ENCODE results near the gene TRMT44.

TRMT44 gene

GRCh38 chr4:8438743-8439142 lies 1.8 kb upstream of the TRMT44 start:
- Mint-ChIP-seq H3K27ac (peak overlapping the region; percentile 55), H3K36me3 (no peaks in the 10 kb centered on the region), H3K4me3 (peak overlapping the region; percentile 97), H3K9me3 (ENCODE audit: low read depth) (no peaks in the 10 kb centered on the region), H3K4me1 (ENCODE audit: low read depth) (peaks cover 78% of the 10 kb centered on the region), H3K27me3 (no peaks in the 10 kb centered on the region)

DNA sequence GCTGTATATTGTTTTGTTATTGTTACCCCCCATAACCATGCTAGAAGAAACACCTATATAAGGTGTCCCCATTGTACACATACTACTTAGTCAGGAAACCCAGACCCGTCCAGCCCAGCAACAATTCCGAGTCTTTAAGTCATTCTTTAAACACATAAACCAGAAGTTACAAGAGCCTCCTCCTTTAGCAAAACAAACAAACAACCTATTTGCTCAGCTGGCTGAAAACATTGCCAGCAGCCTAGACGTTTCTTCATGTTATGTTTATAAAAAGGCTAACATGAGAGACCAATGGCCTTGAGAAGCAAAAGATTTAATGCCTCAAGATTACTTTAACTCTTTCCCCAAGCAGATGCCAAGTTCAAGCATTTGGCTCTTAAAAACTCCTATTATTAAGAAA lies 1.4 kb upstream of the TRMT44 start:
- Mint-ChIP-seq H3K36me3 (no peaks in the 10 kb centered on the region), H3K27ac (peak overlapping the region; percentile 55), H3K9me3 (ENCODE audit: low read depth) (no peaks in the 10 kb centered on the region), H3K4me3 (peak overlapping the region; percentile 97), H3K4me1 (ENCODE audit: low read depth) (peaks cover 80% of the 10 kb centered on the region), H3K27me3 (no peaks in the 10 kb centered on the region)

GRCh38 chr4:8439914-8440491 lies 574 bp upstream of the TRMT44 start:
- Mint-ChIP-seq H3K27ac (peak overlapping the region; percentile 95), H3K4me3 (peak overlapping the region; percentile 97), H3K27me3 (no peaks in the 10 kb centered on the region), H3K36me3 (no peaks in the 10 kb centered on the region), H3K9me3 (ENCODE audit: low read depth) (no peaks in the 10 kb centered on the region), H3K4me1 (ENCODE audit: low read depth) (peaks cover 76% of the 10 kb centered on the region)

GRCh38 chr4:8441499-8442091 lies 1.0 kb downstream of the TRMT44 start:
- Mint-ChIP-seq H3K36me3 (no peaks in the 10 kb centered on the region), H3K4me3 (peak overlapping the region; percentile 91), H3K27ac (peak overlapping the region; percentile 74), H3K4me1 (ENCODE audit: low read depth) (peaks cover 72% of the 10 kb centered on the region), H3K9me3 (ENCODE audit: low read depth) (no peaks in the 10 kb centered on the region), H3K27me3 (no peaks in the 10 kb centered on the region)

DNA sequence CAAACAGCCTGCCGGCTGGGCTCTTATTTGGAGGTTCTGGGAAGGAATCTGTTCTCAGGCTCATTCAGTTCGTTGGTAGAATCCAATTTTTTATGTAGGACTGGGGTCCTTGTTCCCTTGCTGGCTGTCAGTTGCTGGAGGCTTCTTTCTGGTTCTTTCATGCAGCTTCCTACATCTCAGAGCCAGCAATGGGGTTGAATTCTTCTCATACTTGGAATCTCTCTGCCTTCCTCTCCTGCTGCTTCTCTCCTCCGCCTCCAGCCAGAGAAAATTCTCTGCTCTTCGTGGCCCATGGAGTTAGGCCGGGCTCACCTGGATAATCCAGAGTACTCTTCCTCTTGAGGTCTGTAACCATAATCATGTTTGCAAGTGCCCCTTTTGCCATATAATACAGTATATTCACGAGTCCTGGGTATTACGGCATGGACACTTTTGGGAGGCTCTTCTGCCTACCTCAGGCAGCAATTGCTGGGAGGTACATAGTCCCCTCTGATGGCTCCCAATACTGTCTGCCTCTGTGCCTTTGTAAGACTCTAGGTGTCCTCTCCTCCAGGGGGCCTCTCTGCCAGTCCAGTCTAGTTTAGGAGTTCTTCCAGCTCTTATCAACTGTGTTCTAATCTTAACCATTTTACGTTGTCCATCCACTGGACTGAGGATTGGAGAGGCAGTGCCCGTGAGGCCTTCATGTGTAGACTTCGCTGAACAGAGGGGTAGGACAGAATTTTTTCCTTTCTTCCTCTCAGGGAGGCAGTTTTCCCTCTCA lies 2.2 kb downstream of the TRMT44 start:
- Mint-ChIP-seq H3K27ac (peak overlapping the region; percentile 29), H3K4me3 (peak overlapping the region; percentile 91), H3K4me1 (ENCODE audit: low read depth) (peaks cover 64% of the 10 kb centered on the region), H3K27me3 (no peaks in the 10 kb centered on the region), H3K9me3 (ENCODE audit: low read depth) (no peaks in the 10 kb centered on the region), H3K36me3 (no peaks in the 10 kb centered on the region)

DNA sequence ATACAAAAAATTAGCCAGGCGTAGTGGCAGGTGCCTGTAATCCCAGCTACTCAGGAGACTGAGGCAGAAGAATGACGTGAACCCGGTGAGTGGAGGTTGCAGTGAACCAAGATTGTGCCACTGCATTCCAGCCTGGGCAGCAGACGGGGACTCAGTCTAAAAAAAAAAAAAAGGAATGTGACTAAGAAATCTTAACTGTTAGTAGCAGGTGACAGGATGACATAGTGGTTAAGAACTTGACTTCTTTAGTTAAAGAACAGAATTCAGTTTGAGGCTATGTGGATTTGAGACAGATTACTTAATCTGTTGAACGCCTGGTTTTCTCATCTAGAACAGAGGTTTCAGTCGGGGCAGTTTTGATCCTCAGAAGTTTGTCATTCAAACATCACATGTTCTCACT lies 3.2 kb downstream of the TRMT44 start:
- H3K9me3 Mint-ChIP-seq (ENCODE audit: low read depth): no peaks in the 10 kb centered on the region
- H3K36me3 Mint-ChIP-seq: no peaks in the 10 kb centered on the region
- peak overlapping the region; percentile 48 for H3K4me3 Mint-ChIP-seq
- H3K27me3 Mint-ChIP-seq: no peaks in the 10 kb centered on the region
- H3K27ac Mint-ChIP-seq: no peak overlapping the region
- H3K4me1 Mint-ChIP-seq (ENCODE audit: low read depth): peaks cover 55% of the 10 kb centered on the region

DNA sequence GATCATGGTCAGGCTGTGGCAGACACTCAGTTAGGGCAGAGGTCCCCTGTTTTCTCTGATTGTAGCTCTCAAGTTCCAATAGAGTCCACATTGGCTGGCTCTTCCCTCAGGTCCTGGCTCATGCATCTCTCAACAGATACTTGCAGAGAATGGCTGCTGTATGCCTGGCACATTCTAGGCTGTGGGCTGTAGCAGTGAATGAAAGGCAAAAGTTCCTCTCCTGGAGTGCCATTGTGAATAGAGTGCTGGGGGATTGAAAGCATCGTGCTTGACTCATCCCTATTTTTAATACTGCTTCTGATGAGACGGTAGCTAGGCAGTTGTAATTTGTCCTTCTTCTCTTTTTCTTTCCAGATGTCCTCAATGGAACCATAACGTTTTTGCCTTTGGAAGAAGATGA lies 5.5 kb downstream of the TRMT44 start:
- no peak overlapping the region for H3K27ac Mint-ChIP-seq
- no peaks in the 10 kb centered on the region for H3K9me3 Mint-ChIP-seq (ENCODE audit: low read depth)
- H3K27me3 Mint-ChIP-seq: no peaks in the 10 kb centered on the region
- H3K4me1 Mint-ChIP-seq (ENCODE audit: low read depth): peaks cover 38% of the 10 kb centered on the region
- no peak overlapping the region for H3K4me3 Mint-ChIP-seq
- H3K36me3 Mint-ChIP-seq: no peaks in the 10 kb centered on the region

- H3K36me3 Mint-ChIP-seq: no peaks in the 10 kb centered on the region
- no peak overlapping the region for H3K27ac Mint-ChIP-seq
These were observed 11.0 kb downstream of the TRMT44 start for GRCh38 chr4:8451440-8452182.

DNA sequence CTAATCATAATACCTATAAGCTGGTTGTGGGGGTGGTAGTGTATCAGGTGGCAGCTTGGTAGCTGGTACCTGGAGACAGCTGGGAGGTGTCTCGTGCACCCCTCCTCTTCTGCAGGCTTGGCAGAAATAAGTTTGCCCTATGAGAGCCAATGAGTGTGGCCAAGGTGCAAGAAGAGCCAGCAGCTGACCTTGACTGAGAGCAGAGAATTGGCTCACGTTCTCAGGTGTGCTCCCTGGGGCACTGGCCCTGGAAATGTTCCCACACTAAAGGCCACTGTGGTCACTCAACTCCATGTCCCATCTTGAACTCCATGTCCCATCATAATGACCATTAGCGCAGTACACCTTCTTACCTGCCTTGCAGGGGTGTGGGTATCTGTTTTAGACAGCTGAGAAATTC lies 13.4 kb downstream of the TRMT44 start:
- peaks cover 4% of the 10 kb centered on the region for H3K36me3 Mint-ChIP-seq
- no peaks in the 10 kb centered on the region for H3K9me3 Mint-ChIP-seq (ENCODE audit: low read depth)
- H3K27ac Mint-ChIP-seq: no peak overlapping the region
- no peak overlapping the region for H3K4me3 Mint-ChIP-seq
- no peaks in the 10 kb centered on the region for H3K27me3 Mint-ChIP-seq
- H3K4me1 Mint-ChIP-seq (ENCODE audit: low read depth): no peaks in the 10 kb centered on the region

More at GRCh38 chr4:8451440-8452182, 11.0 kb downstream of the TRMT44 start:
- Mint-ChIP-seq H3K27me3 (no peaks in the 10 kb centered on the region), H3K9me3 (ENCODE audit: low read depth) (no peaks in the 10 kb centered on the region), H3K4me1 (ENCODE audit: low read depth) (no peaks in the 10 kb centered on the region), H3K4me3 (no peak overlapping the region)

DNA sequence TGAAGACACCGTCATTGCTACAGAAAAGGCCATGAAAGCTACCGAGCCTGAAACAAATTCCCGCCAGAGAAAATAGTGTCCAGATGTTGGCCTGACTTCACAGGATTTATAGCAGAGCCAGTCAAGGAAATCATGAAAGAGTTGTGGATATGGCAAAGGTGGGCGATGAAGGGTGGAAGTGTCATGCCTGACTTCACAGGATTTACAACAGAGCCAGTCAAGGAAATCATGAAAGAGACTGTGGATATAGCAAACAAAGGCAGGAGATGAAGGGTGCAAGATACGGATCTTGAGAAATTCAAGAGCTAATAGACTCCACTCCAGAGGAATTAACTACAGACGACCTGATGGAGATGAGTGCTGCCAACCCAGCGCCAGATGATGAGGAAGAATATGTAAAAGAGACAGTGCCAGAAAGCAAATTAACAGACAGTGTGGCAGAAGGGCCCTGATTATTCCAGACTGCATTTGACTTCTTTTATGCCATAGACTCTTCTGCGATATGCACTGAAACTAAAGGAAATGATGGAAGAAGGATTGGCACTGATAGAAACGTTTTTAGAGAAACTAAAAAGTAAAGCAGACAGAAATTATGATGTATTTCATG lies 17.2 kb downstream of the TRMT44 start:
- Mint-ChIP-seq H3K4me3 (no peak overlapping the region), H3K27ac (no peak overlapping the region), H3K36me3 (peaks cover 4% of the 10 kb centered on the region)

GRCh38 chr4:8459867-8460445 lies 19.4 kb downstream of the TRMT44 start:
- H3K4me3 Mint-ChIP-seq: no peak overlapping the region
- H3K27ac Mint-ChIP-seq: no peak overlapping the region
- peaks cover 4% of the 10 kb centered on the region for H3K36me3 Mint-ChIP-seq
- H3K9me3 Mint-ChIP-seq (ENCODE audit: low read depth): no peaks in the 10 kb centered on the region
- no peaks in the 10 kb centered on the region for H3K27me3 Mint-ChIP-seq
- H3K4me1 Mint-ChIP-seq (ENCODE audit: low read depth): no peaks in the 10 kb centered on the region

More for the DNA sequence above, 17.2 kb downstream of the TRMT44 start:
- H3K27me3 Mint-ChIP-seq: no peaks in the 10 kb centered on the region
- no peaks in the 10 kb centered on the region for H3K9me3 Mint-ChIP-seq (ENCODE audit: low read depth)
- no peaks in the 10 kb centered on the region for H3K4me1 Mint-ChIP-seq (ENCODE audit: low read depth)

DNA sequence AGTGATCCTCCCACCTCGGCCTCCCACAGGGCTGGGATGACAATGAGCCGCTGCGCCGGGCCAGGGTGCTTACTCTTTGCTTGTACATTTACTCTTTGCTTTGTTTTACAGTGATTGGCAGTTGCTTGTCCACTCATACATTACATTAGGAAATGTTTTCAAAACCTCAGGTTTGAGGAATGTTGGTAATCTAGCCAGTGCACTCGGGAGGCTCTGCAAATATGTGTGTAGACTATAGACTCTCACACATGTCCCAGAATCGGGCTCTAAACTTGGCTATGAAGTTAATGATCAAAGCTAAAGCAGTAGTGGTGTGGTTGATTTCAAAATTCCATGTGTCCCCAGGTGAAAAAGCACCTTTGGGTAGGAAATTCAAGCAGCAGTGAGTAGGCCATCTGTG lies 20.5 kb downstream of the TRMT44 start:
- Mint-ChIP-seq H3K27me3 (no peaks in the 10 kb centered on the region), H3K36me3 (peaks cover 8% of the 10 kb centered on the region), H3K27ac (no peak overlapping the region), H3K4me1 (ENCODE audit: low read depth) (no peaks in the 10 kb centered on the region), H3K9me3 (ENCODE audit: low read depth) (no peaks in the 10 kb centered on the region), H3K4me3 (no peak overlapping the region)

- H3K9me3 Mint-ChIP-seq (ENCODE audit: low read depth): no peaks in the 10 kb centered on the region
- no peaks in the 10 kb centered on the region for H3K4me1 Mint-ChIP-seq (ENCODE audit: low read depth)
- peaks cover 8% of the 10 kb centered on the region for H3K36me3 Mint-ChIP-seq
- no peaks in the 10 kb centered on the region for H3K27me3 Mint-ChIP-seq
- H3K4me3 Mint-ChIP-seq: no peak overlapping the region
- H3K27ac Mint-ChIP-seq: no peak overlapping the region
These were observed 21.0 kb downstream of the TRMT44 start for GRCh38 chr4:8461616-8462015.

GRCh38 chr4:8463811-8464210 lies 23.2 kb downstream of the TRMT44 start:
- Mint-ChIP-seq H3K27me3 (no peaks in the 10 kb centered on the region), H3K9me3 (ENCODE audit: low read depth) (no peaks in the 10 kb centered on the region), H3K4me1 (ENCODE audit: low read depth) (no peaks in the 10 kb centered on the region), H3K4me3 (no peak overlapping the region), H3K27ac (no peak overlapping the region), H3K36me3 (peaks cover 4% of the 10 kb centered on the region)
